Adrenal gland (tissue), 12 donors: ENCODE results near the gene CSF2. TPM values are rescaled to one million over a fixed set of nuclear protein-coding genes. Genes with fewer than 3 reads are reported as not detected.

Source experiments
- DNase-seq, 7 donors: peaks; one replicate each; pipeline ENCODE4 v3.0.0-alpha.2; 2019 to 2020
- H3K27ac ChIP-seq, 5 donors: fragments of 200-600 bp; sonication (generic) in 4 of 5; 1 replicate in 3 of 5; 2 replicates in 2 of 5; pipeline versions ENCODE4 v1.5.1 to v1.8.0; 2016 to 2020; ENCODE audit warnings: mild to moderate bottlenecking in 1 of 5
- H3K27me3 ChIP-seq: fragments of 200-600 bp; 2 replicates; pipeline ENCODE4 v1.8.0; 2021
- H3K36me3 ChIP-seq, 2 donors: fragments of 200-600 bp; replicated peaks in 1 of 2; 1 replicate in 1 of 2; 2 replicates in 1 of 2; pipeline versions ENCODE4 v1.5.1 to v1.8.0; 2018 to 2022
- H3K4me1 ChIP-seq, 2 donors: fragments of 200-600 bp; replicated peaks in 1 of 2; 1 replicate in 1 of 2; 2 replicates in 1 of 2; pipeline versions ENCODE4 v1.5.1 to v1.8.0; 2018 to 2021
- H3K4me3 ChIP-seq, 4 donors: fragments of 200-600 bp; sonication (generic) in 3 of 4; one replicate each; pipeline ENCODE4 v1.5.1; 2016 to 2018
- H3K9me3 ChIP-seq, 3 donors: fragments of 200-600 bp; sonication (generic) in 1 of 3; replicated peaks in 1 of 3; 1 replicate in 2 of 3; 2 replicates in 1 of 3; pipeline versions ENCODE4 v1.5.1 to v1.8.0; 2016 to 2021
- POLR2A ChIP-seq, 2 donors: fragments of 450-650 bp; IDR thresholded peaks; one replicate each; pipeline ENCODE4 v1.6.1; 2017; ENCODE audit warnings: antibody characterized with exemption in 2 of 2, mild to moderate bottlenecking in 2 of 2, moderate library complexity in 1 of 2
- WGBS, 4 donors: extraction: QIAGEN DNeasy Blood & Tissue Kit in 2 of 4; methylation state at CpG; one replicate each; pipeline versions ENCODE4 v1.1.5 to v1.1.7; 2013 to 2017; 5-methylcytosine and 5-hydroxymethylcytosine counted together
- intact Hi-C, 2 donors: fragments of 100-400 bp; cut with DNase I; formaldehyde crosslinking; loops; one replicate each; pipeline versions ENCODE4 v1.14.1 to v1.15.0; 2022 to 2023
- polyA plus RNA-seq, 3 donors: library from polyadenylated mRNA; stranded (reverse); fragments of 200-250 nt in 2 of 3; fragments of 350-450 nt in 1 of 3; fragmentation: Illumina TruSeq in 1 of 3; extraction: RNeasy Lipid Tissue Mini Kit (QIAGEN cat#74804) in 1 of 3; gene quantifications; one replicate each; pipeline ENCODE4 v1.2.3, GENCODE V29; 2013 to 2014
- total RNA-seq, 9 donors: library from RNA; depleted of rRNA in 4 of 9; stranded (reverse); fragments of >200 nt in 4 of 9; fragments of 120-200 nt in 1 of 9; fragmentation: NEBNext Ultra II Directional in 1 of 9; extraction: Animal tissue kit (Norgen Biotek cat#: 25700) in 1 of 9; gene quantifications; one replicate each; pipeline versions ENCODE4 v1.1.0 to v1.2.4, GENCODE V29; 2013 to 2023
- TF ChIP-seq, protein P1 (sequence below), 6 experiments: fragments of 450-650 bp in 4 of 6; fragments of 200-600 bp in 2 of 6; sonication (generic) in 1 of 6; IDR thresholded peaks; 1 replicate in 5 of 6; 2 replicates in 1 of 6; pipeline versions ENCODE4 v1.5.1 to v1.8.0; 2016 to 2021; ENCODE audit warnings: antibody characterized with exemption in 6 of 6, mild to moderate bottlenecking in 2 of 6, moderate library complexity in 1 of 6
- donor health status: healthy with polysubstance abuse.
- donor health status: Bipolar disorder and iron deficiency.
- donor health status: DM: yes; HTN: yes; CAD: no.
- donor health status: DM: no; HTN: no; CAD: no.
- donor health status: DM: no; HTN: no; CAD: no.
- donor health status: DM: yes; HTN: yes; CAD: no.

The CSF2 gene
- total and polyA plus RNA-seq, 12 donors, result 0.31 TPM; not detected in 11

DNA sequence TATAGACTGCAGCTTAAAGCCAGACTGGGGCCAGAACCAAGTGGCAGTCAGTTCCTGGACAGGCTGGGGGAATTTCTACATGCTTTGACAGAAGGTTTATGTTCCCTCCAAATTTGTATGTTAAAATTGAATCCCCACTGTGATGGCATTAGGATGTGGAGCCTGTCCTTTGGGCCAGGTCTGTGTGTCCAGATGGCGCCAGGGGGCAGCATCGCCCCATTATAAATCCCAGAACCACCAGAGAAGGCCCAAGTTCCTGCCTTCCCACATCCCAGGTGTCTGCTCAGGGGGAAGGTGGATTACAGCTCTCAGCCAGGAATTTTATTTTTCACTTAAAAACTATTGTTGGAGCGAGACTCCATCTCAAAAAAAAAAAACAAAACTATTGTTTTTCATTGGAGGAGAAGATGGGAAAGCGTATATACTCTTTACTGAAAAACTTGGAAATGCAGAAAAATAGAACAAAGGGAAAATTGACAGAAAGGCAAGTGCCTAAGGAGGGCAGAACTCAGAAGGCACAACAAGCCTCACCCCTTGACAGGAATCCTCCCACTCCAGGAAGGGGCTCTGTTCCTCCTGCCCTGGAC is 8.1 kb upstream of the CSF2 start:
- Histone ChIP-seq H3K27me3 (no peaks in the 10 kb centered on the region), H3K27ac (no peak overlapping the region), H3K4me3 (no peak overlapping the region), H3K9me3 (no peaks in the 10 kb centered on the region), H3K36me3 (no peaks in the 10 kb centered on the region), H3K4me1 (no peaks in the 10 kb centered on the region)
- 51 to 68% (median 62%) methylated on average over 4 of the region's 4 CpGs for WGBS, 4 donors
- no peak for TF ChIP-seq POLR2A (IDR thresholded peaks at IDR 0.05)
- TF ChIP-seq, protein P1, sequence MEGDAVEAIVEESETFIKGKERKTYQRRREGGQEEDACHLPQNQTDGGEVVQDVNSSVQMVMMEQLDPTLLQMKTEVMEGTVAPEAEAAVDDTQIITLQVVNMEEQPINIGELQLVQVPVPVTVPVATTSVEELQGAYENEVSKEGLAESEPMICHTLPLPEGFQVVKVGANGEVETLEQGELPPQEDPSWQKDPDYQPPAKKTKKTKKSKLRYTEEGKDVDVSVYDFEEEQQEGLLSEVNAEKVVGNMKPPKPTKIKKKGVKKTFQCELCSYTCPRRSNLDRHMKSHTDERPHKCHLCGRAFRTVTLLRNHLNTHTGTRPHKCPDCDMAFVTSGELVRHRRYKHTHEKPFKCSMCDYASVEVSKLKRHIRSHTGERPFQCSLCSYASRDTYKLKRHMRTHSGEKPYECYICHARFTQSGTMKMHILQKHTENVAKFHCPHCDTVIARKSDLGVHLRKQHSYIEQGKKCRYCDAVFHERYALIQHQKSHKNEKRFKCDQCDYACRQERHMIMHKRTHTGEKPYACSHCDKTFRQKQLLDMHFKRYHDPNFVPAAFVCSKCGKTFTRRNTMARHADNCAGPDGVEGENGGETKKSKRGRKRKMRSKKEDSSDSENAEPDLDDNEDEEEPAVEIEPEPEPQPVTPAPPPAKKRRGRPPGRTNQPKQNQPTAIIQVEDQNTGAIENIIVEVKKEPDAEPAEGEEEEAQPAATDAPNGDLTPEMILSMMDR (IDR thresholded peaks at IDR 0.05), result peak; percentile 29 to 54 (median 34)
- intact Hi-C loops, result loop anchor here in 1 of 2 donors (5.0 kb wide), 1 partner anchor 67 kb away; no protein-coding TSS in a partner anchor
- peak; percentile 39 to 77 (median 64) for DNase-seq

DNA sequence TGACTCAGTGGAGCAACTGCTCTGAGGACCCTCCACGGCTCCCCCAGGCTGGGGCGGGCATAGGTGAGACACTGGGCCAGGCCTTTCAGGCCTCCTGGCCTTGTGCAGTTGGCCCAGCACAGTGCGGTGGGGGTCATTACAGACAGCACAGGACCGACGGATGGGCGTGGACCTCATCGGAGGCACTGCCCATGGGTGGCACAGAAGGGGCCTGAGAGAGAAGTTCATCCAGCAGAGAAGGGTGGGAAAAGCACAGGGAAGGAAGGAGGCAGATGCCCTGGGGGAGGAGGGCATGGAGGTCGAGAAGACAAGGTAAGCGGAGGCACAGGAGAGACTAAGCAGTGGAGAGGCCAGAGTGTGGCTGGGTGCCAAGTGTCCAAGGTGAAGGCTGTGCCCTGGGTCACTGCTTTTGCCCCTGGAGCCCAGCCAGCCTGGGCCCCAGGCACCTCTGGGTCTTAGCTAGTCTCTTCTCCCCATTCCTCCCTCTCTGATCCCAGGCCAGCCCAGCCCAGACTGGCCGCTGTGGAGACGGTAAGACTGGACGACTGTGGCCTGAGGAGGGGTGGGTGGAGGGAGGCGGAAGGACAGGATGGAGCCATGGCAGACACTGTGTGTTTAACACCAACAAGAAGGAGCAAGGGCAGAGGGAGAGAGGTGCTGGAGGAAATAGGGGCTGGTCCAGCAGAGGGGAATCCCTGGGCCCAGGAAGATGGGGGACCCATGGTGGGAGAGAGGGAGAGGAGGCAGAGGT is 7.5 kb upstream of the CSF2 start:
- H3K9me3 ChIP-seq, result no peaks in the 10 kb centered on the region
- TF ChIP-seq, protein P1 (IDR thresholded peaks at IDR 0.05), result no peak
- no peaks in the 10 kb centered on the region for H3K27me3 ChIP-seq
- no peak for DNase-seq
- no peaks in the 10 kb centered on the region for H3K36me3 ChIP-seq
- intact Hi-C loops, result loop anchor here in 1 of 2 donors (5.0 kb wide), 1 partner anchor 66 kb away; no protein-coding TSS in a partner anchor
- no peak overlapping the region for H3K27ac ChIP-seq
- H3K4me1 ChIP-seq, result no peaks in the 10 kb centered on the region
- H3K4me3 ChIP-seq, result no peak overlapping the region
- 87 to 92% (median 91%) methylated on average over 8 to 13 of the region's 13 CpGs for WGBS, 4 donors

DNA sequence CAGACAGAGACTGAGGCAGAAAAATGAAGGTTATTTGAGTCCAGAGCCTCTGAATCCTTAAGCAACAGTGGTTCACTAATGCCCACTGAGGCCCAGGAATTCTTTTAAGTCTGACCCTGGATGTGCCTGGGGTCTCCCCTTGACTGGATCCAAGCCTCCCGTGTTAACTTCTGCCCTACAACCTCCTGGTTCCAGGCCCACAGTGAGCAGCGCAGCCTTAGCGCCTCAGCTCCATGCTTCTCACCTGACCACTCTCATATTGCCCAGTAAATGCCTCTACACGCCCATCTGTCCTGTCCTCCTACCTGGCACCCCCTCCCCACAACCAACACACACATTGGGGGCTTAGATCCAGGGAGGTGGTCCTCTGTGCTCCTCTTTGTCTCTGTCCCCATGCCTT is 6.7 kb upstream of the CSF2 start:
- intact Hi-C loops, result loop anchor here in 1 of 2 donors (5.0 kb wide), 1 partner anchor 65 kb away; no protein-coding TSS in a partner anchor
- no peak for DNase-seq
- 89 to 97% (median 94%) methylated on average over 4 of the region's 4 CpGs for WGBS, 4 donors

DNA sequence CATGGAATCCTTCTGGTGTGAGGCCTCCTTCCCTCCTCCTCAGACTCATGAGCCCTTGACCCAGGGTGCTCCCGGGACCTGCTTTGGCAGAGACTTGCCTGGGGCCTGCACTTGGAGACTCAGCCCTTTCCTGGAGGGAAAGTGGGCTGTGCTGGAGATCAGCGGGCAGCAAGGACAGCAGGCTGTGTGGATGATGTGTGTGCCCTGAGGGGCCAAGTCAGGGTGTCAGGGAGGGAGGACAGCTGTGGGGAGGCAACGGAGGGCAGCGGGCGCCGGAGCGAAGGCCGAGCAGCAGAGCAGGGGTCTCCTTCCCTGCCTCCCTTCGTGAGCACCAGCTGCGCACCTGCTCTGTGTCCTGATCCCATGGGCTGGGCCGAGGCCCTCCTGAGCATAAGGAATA is 6.1 kb upstream of the CSF2 start:
- no peaks in the 10 kb centered on the region for H3K9me3 ChIP-seq
- no peak overlapping the region for H3K27ac ChIP-seq
- TF ChIP-seq POLR2A (IDR thresholded peaks at IDR 0.05), result no peak
- TF ChIP-seq, protein P1 (IDR thresholded peaks at IDR 0.05), result no peak
- no peak for DNase-seq
- no peaks in the 10 kb centered on the region for H3K4me1 ChIP-seq
- H3K4me3 ChIP-seq, result no peak overlapping the region
- WGBS, 4 donors, result 78 to 93% (median 88%) methylated on average over 6 to 11 of the region's 11 CpGs
- intact Hi-C loops, result loop anchor here in 1 of 2 donors (5.0 kb wide), 1 partner anchor 65 kb away; no protein-coding TSS in a partner anchor
- H3K27me3 ChIP-seq, result no peaks in the 10 kb centered on the region
- H3K36me3 ChIP-seq, result no peaks in the 10 kb centered on the region

More for the DNA sequence above, 6.7 kb upstream of the CSF2 start:
- TF ChIP-seq, protein P1 (IDR thresholded peaks at IDR 0.05), result no peak
- TF ChIP-seq POLR2A (IDR thresholded peaks at IDR 0.05), result no peak
- no peaks in the 10 kb centered on the region for H3K9me3 ChIP-seq
- H3K4me1 ChIP-seq, result no peaks in the 10 kb centered on the region
- no peak overlapping the region for H3K4me3 ChIP-seq
- H3K36me3 ChIP-seq, result no peaks in the 10 kb centered on the region
- no peaks in the 10 kb centered on the region for H3K27me3 ChIP-seq
- no peak overlapping the region for H3K27ac ChIP-seq
